GM13977 (cell line): Measurements from ENCODE around the gene STK24.
A peak's percentile ranks its signal among the peaks of the same experiment; 100 is the strongest.

Experiments used
- DNase-seq: peaks from one replicate; pipeline ENCODE4 v3.0.0; 2012; ENCODE audit warnings: low spot score
- CTCF ChIP-seq: IDR thresholded peaks from 2 replicates; pipeline ENCODE4 v1.5.1; 2012; ENCODE audit warnings: mild to moderate bottlenecking, control low read depth; ENCODE audit not compliant: insufficient read depth; ENCODE audit errors: extremely low read depth, missing control alignments
- in situ Hi-C: fragments of 300-500 bp; cut with MboI; formaldehyde crosslinking; loops from one replicate; pipeline ENCODE4 v1.12.0; 2022; ENCODE audit warnings: low sequenced_read_pairs, low pct_unique_long_range_greater_than_20kb, mixed read lengths, inconsistent platforms; ENCODE audit not compliant: unreplicated experiment

The STK24 gene

GRCh38 chr13:98525456-98526181 is 51.3 kb downstream of the STK24 start:
- in situ Hi-C loops: no loop called here
- TF ChIP-seq CTCF: no peak

GRCh38 chr13:98524793-98525192 is 52.1 kb downstream of the STK24 start:
- in situ Hi-C loops: no loop called here
- TF ChIP-seq CTCF: no peak
- no peak for DNase-seq

More at GRCh38 chr13:98525456-98526181, 51.3 kb downstream of the STK24 start:
- no peak for DNase-seq

GRCh38 chr13:98524391-98524790 is 52.5 kb downstream of the STK24 start:
- no peak for TF ChIP-seq CTCF
- in situ Hi-C loops: no loop called here
- no peak for DNase-seq

GRCh38 chr13:98523455-98524102 is 53.3 kb downstream of the STK24 start:
- in situ Hi-C loops: no loop called here
- DNase-seq: no peak
- peak; percentile 16 for TF ChIP-seq CTCF

GRCh38 chr13:98522371-98522770 is 54.5 kb downstream of the STK24 start:
- no peak for DNase-seq
- in situ Hi-C loops: no loop called here
- no peak for TF ChIP-seq CTCF

- no peak for DNase-seq
- TF ChIP-seq CTCF: no peak
- in situ Hi-C loops: no loop called here
These were observed 55.3 kb downstream of the STK24 start for GRCh38 chr13:98521461-98522247.
